Mesenchymal stem cell (in vitro differentiated cells and primary cell): ENCODE results near the gene MVP.
"Not testable (repeated sequence)": the region's sequence is repeated elsewhere in the genome, so short reads cannot be mapped to it uniquely, and the experiment has no call there.

Experiments used
- DNase-seq: peaks from one replicate; pipeline ENCODE4 v3.0.0-alpha.2; 2013
- H2AFZ ChIP-seq: one replicate; pipeline ENCODE4 v1.6.1; 2013; ENCODE audit warnings: low read depth, mild to moderate bottlenecking, control low read depth, inconsistent platforms, low read length, moderate library complexity
- H2AK5ac ChIP-seq: 2 replicates; pipeline ENCODE4 v1.6.1; 2013; ENCODE audit warnings: low read length, moderate library complexity, mild to moderate bottlenecking, inconsistent platforms; ENCODE audit not compliant: severe bottlenecking
- H2BK120ac ChIP-seq: one replicate; pipeline ENCODE4 v1.6.1; 2013; ENCODE audit warnings: low read depth, mild to moderate bottlenecking, inconsistent platforms, low read length, moderate library complexity
- H2BK12ac ChIP-seq, 2 experiments: one replicate each; pipeline ENCODE4 v1.6.1; 2013; ENCODE audit warnings: inconsistent platforms in 2 of 2, low read length in 2 of 2, mild to moderate bottlenecking in 2 of 2, moderate library complexity in 2 of 2, control low read depth in 1 of 2
- H2BK15ac ChIP-seq: one replicate; pipeline ENCODE4 v1.6.1; 2013; ENCODE audit warnings: mild to moderate bottlenecking, low read depth, inconsistent platforms; ENCODE audit not compliant: poor library complexity, severe bottlenecking
- H2BK5ac ChIP-seq: 2 replicates; pipeline ENCODE4 v1.6.1; 2013; ENCODE audit warnings: low read depth, mild to moderate bottlenecking, low read length, control low read depth, inconsistent platforms; ENCODE audit not compliant: poor library complexity, severe bottlenecking
- H3K14ac ChIP-seq, 2 experiments: one replicate each; pipeline ENCODE4 v1.6.1; 2013; ENCODE audit warnings: inconsistent platforms in 2 of 2, low read length in 2 of 2, control low read depth in 1 of 2, mild to moderate bottlenecking in 1 of 2, moderate library complexity in 1 of 2
- H3K18ac ChIP-seq, 2 experiments: one replicate each; pipeline ENCODE4 v1.6.1; 2013; ENCODE audit warnings: inconsistent platforms in 2 of 2, low read length in 2 of 2, control low read depth in 1 of 2, low read depth in 1 of 2, mild to moderate bottlenecking in 1 of 2
- H3K23ac ChIP-seq, 2 experiments: one replicate each; pipeline ENCODE4 v1.6.1; 2013; ENCODE audit warnings: inconsistent platforms in 2 of 2, low read length in 2 of 2, mild to moderate bottlenecking in 2 of 2, moderate library complexity in 2 of 2, control low read depth in 1 of 2
- H3K27ac ChIP-seq: 2 replicates; pipeline ENCODE4 v1.5.1; 2013; ENCODE audit warnings: mild to moderate bottlenecking, moderate library complexity, low read length, control low read depth, inconsistent platforms; ENCODE audit not compliant: poor library complexity, severe bottlenecking
- H3K27me3 ChIP-seq, 2 experiments: 2 replicates each; pipeline versions ENCODE4 v1.6.1 to v1.7.0; 2013; ENCODE audit warnings: low read length in 2 of 2, mild to moderate bottlenecking in 2 of 2, moderate library complexity in 2 of 2, control low read depth in 1 of 2, inconsistent platforms in 1 of 2; ENCODE audit not compliant: control insufficient read depth in 1 of 2, insufficient read depth in 1 of 2
- H3K36me3 ChIP-seq, 2 experiments: 2 replicates each; pipeline versions ENCODE4 v1.6.1 to v1.7.0; 2013; ENCODE audit warnings: low read length in 2 of 2, control low read depth in 1 of 2, inconsistent platforms in 1 of 2, low read depth in 1 of 2, mild to moderate bottlenecking in 1 of 2; ENCODE audit not compliant: insufficient read depth in 2 of 2, control insufficient read depth in 1 of 2
- H3K4ac ChIP-seq, 2 experiments: one replicate each; pipeline ENCODE4 v1.6.1; 2013; ENCODE audit warnings: inconsistent platforms in 2 of 2, low read length in 2 of 2, mild to moderate bottlenecking in 2 of 2, moderate library complexity in 2 of 2, control low read depth in 1 of 2, low read depth in 1 of 2
- H3K4me1 ChIP-seq: 2 replicates; pipeline ENCODE4 v1.6.1; 2013; ENCODE audit warnings: low read depth, low read length, control low read depth; ENCODE audit not compliant: control insufficient read depth, insufficient read depth
- H3K4me2 ChIP-seq: 2 replicates; pipeline ENCODE4 v1.6.1; 2013; ENCODE audit warnings: low read length, mild to moderate bottlenecking, inconsistent platforms; ENCODE audit not compliant: poor library complexity, severe bottlenecking
- H3K4me3 ChIP-seq, 2 experiments: 2 replicates each; pipeline versions ENCODE4 v1.5.1 to v1.7.0; 2013; ENCODE audit warnings: low read length in 2 of 2, mild to moderate bottlenecking in 2 of 2, control low read depth in 1 of 2, low read depth in 1 of 2; ENCODE audit not compliant: insufficient read depth in 1 of 2
- H3K79me1 ChIP-seq: replicated peaks from 2 replicates; pipeline ENCODE4 v1.6.1; 2013; ENCODE audit warnings: mild to moderate bottlenecking, control low read depth, low read length, inconsistent platforms; ENCODE audit not compliant: poor library complexity, severe bottlenecking
- H3K9ac ChIP-seq: 2 replicates; pipeline ENCODE4 v1.7.0; 2013; ENCODE audit warnings: mild to moderate bottlenecking, low read length, moderate library complexity
- H3K9me3 ChIP-seq: 2 replicates; pipeline ENCODE4 v1.7.0; 2013; ENCODE audit warnings: mild to moderate bottlenecking, low read length; ENCODE audit not compliant: control insufficient read depth
- H4K8ac ChIP-seq: one replicate; pipeline ENCODE4 v1.6.1; 2013; ENCODE audit warnings: inconsistent platforms, mild to moderate bottlenecking, low read length, moderate library complexity
- H4K91ac ChIP-seq: one replicate; pipeline ENCODE4 v1.6.1; 2013; ENCODE audit warnings: mild to moderate bottlenecking, low read length, inconsistent platforms
- WGBS: methylation state at CpG from one replicate; pipeline ENCODE4 v1.1.7; 2013; ENCODE audit warnings: mixed read lengths; 5-methylcytosine and 5-hydroxymethylcytosine counted together

MVP gene

GRCh38 chr16:29881050-29881449 lies 60.8 kb downstream of the MVP start:
- Histone ChIP-seq H2AK5ac (no peak overlapping the region), H3K4me1 (peaks cover 2% of the 10 kb centered on the region), H3K27ac (no peak overlapping the region), H3K4ac (no peak overlapping the region), H2AFZ (no peak overlapping the region), H4K8ac (no peak overlapping the region), H4K91ac (no peak overlapping the region), H2BK15ac (no peak overlapping the region), H3K79me1 (no peaks in the 10 kb centered on the region), H3K4me3 (no peak overlapping the region), H3K18ac (no peak overlapping the region), H3K23ac (no peak overlapping the region), H3K4me2 (no peak overlapping the region), H2BK120ac (no peak overlapping the region), H3K27me3 (peaks cover 20 to 37% of the 10 kb centered on the region in 2 experiments), H2BK5ac (no peak overlapping the region), H3K9me3 (peaks cover 5% of the 10 kb centered on the region), H3K9ac (no peak overlapping the region), H2BK12ac (no peak overlapping the region), H3K14ac (no peak overlapping the region), H3K36me3 (peaks cover 0 to 43% of the 10 kb centered on the region in 2 experiments)
- DNase-seq = no peak
- WGBS = 100% methylated on average over 3 of the region's 3 CpGs

- Histone ChIP-seq H3K4me3 (no peak overlapping the region), H4K91ac (no peak overlapping the region), H3K27me3 (peaks cover 0 to 22% of the 10 kb centered on the region in 2 experiments), H3K27ac (no peak overlapping the region), H3K4me1 (no peaks in the 10 kb centered on the region), H3K9me3 (no peaks in the 10 kb centered on the region), H2BK5ac (no peak overlapping the region), H2AK5ac (no peak overlapping the region), H2BK120ac (no peak overlapping the region), H3K18ac (no peak overlapping the region), H3K9ac (no peak overlapping the region), H2AFZ (no peak overlapping the region), H3K79me1 (no peaks in the 10 kb centered on the region), H3K4ac (no peak overlapping the region), H3K23ac (no peak overlapping the region), H4K8ac (no peak overlapping the region), H2BK15ac (no peak overlapping the region), H3K14ac (no peak overlapping the region), H3K4me2 (no peak overlapping the region), H3K36me3 (peaks cover 0 to 40% of the 10 kb centered on the region in 2 experiments), H2BK12ac (no peak overlapping the region)
- no peak for DNase-seq
- 86% methylated on average over 6 of the region's 6 CpGs for WGBS
Measured at GRCh38 chr16:29883987-29884386, 63.7 kb downstream of the MVP start.

GRCh38 chr16:29889372-29889771 lies 69.1 kb downstream of the MVP start:
- H3K4me2 ChIP-seq, DNase-seq, H3K79me1 ChIP-seq, H3K4me1 ChIP-seq, H2AFZ ChIP-seq, H4K8ac ChIP-seq, H3K14ac ChIP-seq, H2BK5ac ChIP-seq, H3K18ac ChIP-seq, H3K27ac ChIP-seq, H3K4me3 ChIP-seq, H2BK15ac ChIP-seq, H3K9ac ChIP-seq, H2BK120ac ChIP-seq, H3K23ac ChIP-seq, H4K91ac ChIP-seq, H2AK5ac ChIP-seq, H3K4ac ChIP-seq, H2BK12ac ChIP-seq, H3K9me3 ChIP-seq: not testable (repeated sequence)
- WGBS = no CpG with 5 or more reads among the region's 3 CpGs
- H3K36me3 ChIP-seq = peaks cover 0 to 23% of the 10 kb centered on the region in 2 experiments
- peaks cover 0 to 12% of the 10 kb centered on the region in 2 experiments for H3K27me3 ChIP-seq

GRCh38 chr16:29891525-29892457 lies 71.5 kb downstream of the MVP start:
- Histone ChIP-seq H3K18ac (no peak overlapping the region), H2BK15ac (no peak overlapping the region), H3K36me3 (peaks cover 0 to 28% of the 10 kb centered on the region in 2 experiments), H3K4me1 (peaks cover 2% of the 10 kb centered on the region), H2BK12ac (no peak overlapping the region), H3K4me3 (no peak overlapping the region), H3K9ac (no peak overlapping the region), H4K91ac (no peak overlapping the region), H3K9me3 (no peaks in the 10 kb centered on the region), H2BK5ac (no peak overlapping the region), H3K27ac (no peak overlapping the region), H3K4ac (no peak overlapping the region), H3K14ac (no peak overlapping the region), H3K23ac (no peak overlapping the region), H4K8ac (no peak overlapping the region), H3K4me2 (no peak overlapping the region), H2BK120ac (no peak overlapping the region), H3K79me1 (no peaks in the 10 kb centered on the region), H3K27me3 (peaks cover 0 to 20% of the 10 kb centered on the region in 2 experiments), H2AFZ (no peak overlapping the region), H2AK5ac (no peak overlapping the region)
- 83% methylated on average over 10 of the region's 10 CpGs for WGBS
- no peak for DNase-seq
